HFFc6 (cell line): ENCODE measurements around the gene LGALS3. TPM values are rescaled to one million over a fixed set of nuclear protein-coding genes. Genes with fewer than 3 reads are reported as not detected.

Experiments
- DNase-seq: peaks from one replicate; pipeline ENCODE4 v3.0.0-alpha.2; 2018
- H3K27ac Mint-ChIP-seq: 2 replicates; pipeline ENCODE4 v1.8.0; 2020; ENCODE audit warnings: mild to moderate bottlenecking, mixed read lengths
- H3K27me3 Mint-ChIP-seq: 2 replicates; pipeline ENCODE4 v1.8.0; 2021; ENCODE audit warnings: mild to moderate bottlenecking, moderate library complexity, mixed read lengths; ENCODE audit not compliant: insufficient read depth
- H3K36me3 Mint-ChIP-seq: 2 replicates; pipeline ENCODE4 v1.8.0; 2021; ENCODE audit warnings: low read depth, mixed read lengths
- H3K4me1 Mint-ChIP-seq: 2 replicates; pipeline ENCODE4 v1.8.0; 2020; ENCODE audit warnings: low read depth, mixed read lengths
- H3K4me3 Mint-ChIP-seq: 2 replicates; pipeline ENCODE4 v1.8.0; 2020; ENCODE audit warnings: mild to moderate bottlenecking, moderate library complexity, mixed read lengths
- H3K9me3 Mint-ChIP-seq: 2 replicates; pipeline ENCODE4 v1.8.0; 2020; ENCODE audit warnings: mild to moderate bottlenecking, mixed read lengths
- CTCF ChIP-seq: fragments of 200-600 bp; sonication (generic); IDR thresholded peaks from 2 replicates; pipeline ENCODE4 v1.5.0; 2021; ENCODE audit warnings: antibody characterized with exemption, mild to moderate bottlenecking
- total RNA-seq, 6 experiments: library from RNA; stranded (reverse); fragmentation: NEBNext Ultra II Directional; extraction: Animal tissue kit (Norgen Biotek cat#: 25700); gene quantifications; 2 replicates in 1 of 6; 3 replicates in 5 of 6; pipeline ENCODE4 v1.2.3, GENCODE V29; 2021

The LGALS3 gene
- total RNA-seq, 6 experiments from 2014 or later, result 70.1 to 83.0 (median 74.7) TPM

GRCh38 chr14:55107766-55108554, 21.1 kb upstream of the LGALS3 start:
- Mint-ChIP-seq H3K4me1 (peaks cover 45% of the 10 kb centered on the region), H3K36me3 (peaks cover 10% of the 10 kb centered on the region), H3K27ac (peak overlapping the region; percentile 100), H3K4me3 (peak overlapping the region; percentile 75), H3K27me3 (no peaks in the 10 kb centered on the region; the same call in none of the 2 replicates), H3K9me3 (peaks cover 18% of the 10 kb centered on the region)
- TF ChIP-seq CTCF, result no peak
- peak; percentile 95 for DNase-seq

- peaks cover 2% of the 10 kb centered on the region for H3K27me3 Mint-ChIP-seq
- peaks cover 6% of the 10 kb centered on the region for H3K9me3 Mint-ChIP-seq
- H3K27ac Mint-ChIP-seq, result no peak overlapping the region
- DNase-seq, result no peak
- no peak for TF ChIP-seq CTCF
- no peaks in the 10 kb centered on the region; the same call in 1 of the 2 replicates for H3K36me3 Mint-ChIP-seq
- peaks cover 29% of the 10 kb centered on the region for H3K4me1 Mint-ChIP-seq
- H3K4me3 Mint-ChIP-seq, result no peak overlapping the region
Measured at GRCh38 chr14:55109836-55110235, 19.2 kb upstream of the LGALS3 start.

- no peak overlapping the region for H3K4me3 Mint-ChIP-seq
- H3K27me3 Mint-ChIP-seq, result peaks cover 2% of the 10 kb centered on the region
- no peak for DNase-seq
- no peaks in the 10 kb centered on the region for H3K9me3 Mint-ChIP-seq
- no peak overlapping the region for H3K27ac Mint-ChIP-seq
- H3K36me3 Mint-ChIP-seq, result no peaks in the 10 kb centered on the region; the same call in 1 of the 2 replicates
- H3K4me1 Mint-ChIP-seq, result peaks cover 22% of the 10 kb centered on the region
- no peak; the same call in 1 of the 2 replicates for TF ChIP-seq CTCF
Measured at GRCh38 chr14:55111122-55111708, 17.8 kb upstream of the LGALS3 start.

- peaks cover 2% of the 10 kb centered on the region for H3K27me3 Mint-ChIP-seq
- no peak overlapping the region for H3K4me3 Mint-ChIP-seq
- no peak overlapping the region for H3K27ac Mint-ChIP-seq
- H3K4me1 Mint-ChIP-seq, result peaks cover 10% of the 10 kb centered on the region; the same call in 1 of the 2 replicates
- DNase-seq, result no peak
- no peak for TF ChIP-seq CTCF
- H3K36me3 Mint-ChIP-seq, result no peaks in the 10 kb centered on the region
- H3K9me3 Mint-ChIP-seq, result no peaks in the 10 kb centered on the region
Measured at GRCh38 chr14:55114720-55115119, 14.3 kb upstream of the LGALS3 start.

GRCh38 chr14:55115460-55115859, 13.6 kb upstream of the LGALS3 start:
- Mint-ChIP-seq H3K4me1 (peaks cover 10% of the 10 kb centered on the region; the same call in 1 of the 2 replicates), H3K27ac (no peak overlapping the region), H3K4me3 (no peak overlapping the region), H3K27me3 (peaks cover 4% of the 10 kb centered on the region), H3K36me3 (no peaks in the 10 kb centered on the region), H3K9me3 (no peaks in the 10 kb centered on the region)
- DNase-seq, result no peak
- no peak for TF ChIP-seq CTCF
